NOMO-1 (cell line): ENCODE measurements around the gene GPR183.

ENCODE experiments used
- DNase-seq, 2 experiments: peaks; one replicate each; lab custom pipeline; 2025; ENCODE audit not compliant: unreplicated experiment in 2 of 2; lab: John Stamatoyannopoulos, UW

Gene GPR183

GRCh38 chr13:99339736-99340397 is 32.7 kb upstream of the GPR183 start:
- DNase-seq: no peak

GRCh38 chr13:99339230-99339721 is 32.1 kb upstream of the GPR183 start:
- no peak for DNase-seq

- no peak for DNase-seq
Measured at GRCh38 chr13:99335603-99336002, 28.4 kb upstream of the GPR183 start.

- DNase-seq: no peak
Measured at GRCh38 chr13:99335087-99335486, 27.9 kb upstream of the GPR183 start.

GRCh38 chr13:99334221-99334620 is 27.0 kb upstream of the GPR183 start:
- no peak for DNase-seq

GRCh38 chr13:99332456-99332855 is 25.3 kb upstream of the GPR183 start:
- DNase-seq: no peak

GRCh38 chr13:99331881-99332293 is 24.7 kb upstream of the GPR183 start:
- DNase-seq: no peak

- DNase-seq: no peak
Measured at GRCh38 chr13:99330942-99331341, 23.7 kb upstream of the GPR183 start.

- DNase-seq: no peak
Measured at GRCh38 chr13:99329477-99329876, 22.3 kb upstream of the GPR183 start.

- DNase-seq: no peak
Measured at GRCh38 chr13:99327761-99328160, 20.6 kb upstream of the GPR183 start.

GRCh38 chr13:99327126-99327525 is 19.9 kb upstream of the GPR183 start:
- DNase-seq: no peak

- no peak for DNase-seq
Measured at GRCh38 chr13:99326012-99326411, 18.8 kb upstream of the GPR183 start.

GRCh38 chr13:99323488-99323887 is 16.3 kb upstream of the GPR183 start:
- no peak for DNase-seq

GRCh38 chr13:99322297-99323103 is 15.3 kb upstream of the GPR183 start:
- peak; percentile 68 to 91 for DNase-seq

- no peak for DNase-seq
Measured at GRCh38 chr13:99321709-99322108, 14.5 kb upstream of the GPR183 start.

GRCh38 chr13:99320693-99321481 is 13.7 kb upstream of the GPR183 start:
- peak; percentile 60 to 88 for DNase-seq

GRCh38 chr13:99316657-99317256 is 9.6 kb upstream of the GPR183 start:
- no peak for DNase-seq

- DNase-seq: no peak
Measured at GRCh38 chr13:99316224-99316623, 9.0 kb upstream of the GPR183 start.

- no peak for DNase-seq
Measured at GRCh38 chr13:99315186-99315585, 8.0 kb upstream of the GPR183 start.

- DNase-seq: no peak
Measured at GRCh38 chr13:99314640-99315176, 7.5 kb upstream of the GPR183 start.

- DNase-seq: no peak
Measured at GRCh38 chr13:99313941-99314340, 6.7 kb upstream of the GPR183 start.
